DND-41 (cell line): ENCODE results near the gene ADGRB3.

Experiments used
- EZH2 ChIP-seq: IDR thresholded peaks from 3 replicates; pipeline ENCODE4 v1.6.1; 2012; ENCODE audit warnings: borderline replicate concordance, low read depth, mild to moderate bottlenecking, moderate library complexity, low read length, inconsistent platforms; ENCODE audit not compliant: severe bottlenecking
- TF ChIP-seq, protein P1 (sequence below): IDR thresholded peaks from 2 replicates; pipeline ENCODE4 v1.5.1; 2012; ENCODE audit warnings: borderline replicate concordance, low read length, moderate library complexity, mild to moderate bottlenecking; ENCODE audit not compliant: poor library complexity, severe bottlenecking; ENCODE audit errors: extremely low read depth

DNA sequence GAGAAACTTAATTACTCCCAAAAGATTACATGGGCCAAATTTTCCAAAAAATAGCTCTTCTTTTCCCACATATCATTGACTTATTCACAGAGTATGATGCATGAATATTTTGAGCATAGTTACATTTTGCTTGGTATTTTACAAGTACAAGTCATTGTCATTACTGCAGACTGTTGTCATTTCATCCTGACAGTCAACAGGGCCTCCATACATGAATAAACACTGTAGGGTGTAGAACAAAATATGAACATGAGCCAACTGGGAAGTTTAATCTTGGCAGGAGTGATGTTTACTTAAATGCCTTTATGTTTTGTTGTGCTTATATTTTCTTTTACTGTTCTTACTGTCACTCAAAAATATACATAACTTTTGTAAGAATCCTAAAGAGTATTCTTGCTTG, 340.7 kb downstream of the ADGRB3 start:
- TF ChIP-seq, protein P1, sequence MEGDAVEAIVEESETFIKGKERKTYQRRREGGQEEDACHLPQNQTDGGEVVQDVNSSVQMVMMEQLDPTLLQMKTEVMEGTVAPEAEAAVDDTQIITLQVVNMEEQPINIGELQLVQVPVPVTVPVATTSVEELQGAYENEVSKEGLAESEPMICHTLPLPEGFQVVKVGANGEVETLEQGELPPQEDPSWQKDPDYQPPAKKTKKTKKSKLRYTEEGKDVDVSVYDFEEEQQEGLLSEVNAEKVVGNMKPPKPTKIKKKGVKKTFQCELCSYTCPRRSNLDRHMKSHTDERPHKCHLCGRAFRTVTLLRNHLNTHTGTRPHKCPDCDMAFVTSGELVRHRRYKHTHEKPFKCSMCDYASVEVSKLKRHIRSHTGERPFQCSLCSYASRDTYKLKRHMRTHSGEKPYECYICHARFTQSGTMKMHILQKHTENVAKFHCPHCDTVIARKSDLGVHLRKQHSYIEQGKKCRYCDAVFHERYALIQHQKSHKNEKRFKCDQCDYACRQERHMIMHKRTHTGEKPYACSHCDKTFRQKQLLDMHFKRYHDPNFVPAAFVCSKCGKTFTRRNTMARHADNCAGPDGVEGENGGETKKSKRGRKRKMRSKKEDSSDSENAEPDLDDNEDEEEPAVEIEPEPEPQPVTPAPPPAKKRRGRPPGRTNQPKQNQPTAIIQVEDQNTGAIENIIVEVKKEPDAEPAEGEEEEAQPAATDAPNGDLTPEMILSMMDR = no peak
- no peak for TF ChIP-seq EZH2
